MM.1S (cell line): ENCODE measurements around the gene SNX27.

Experiments
- EZH2 ChIP-seq: fragments of 300-600 bp; sonication (generic); optimal IDR thresholded peaks from 2 replicates; pipeline ENCODE3; 2017; ENCODE audit warnings: low read depth, mild to moderate bottlenecking, antibody characterized with exemption, low read length, mixed read lengths
- EZH2phosphoT487 ChIP-seq: fragments of 300-600 bp; sonication (generic); IDR thresholded peaks from 2 replicates; pipeline ENCODE4 v1.6.1; 2018; ENCODE audit warnings: antibody characterized with exemption, low read length
- TF ChIP-seq, protein P1 (sequence below): fragments of 300-600 bp; sonication (generic); IDR thresholded peaks from 2 replicates; pipeline ENCODE4 v1.5.1; 2016; ENCODE audit warnings: antibody characterized with exemption, low read length, mixed read lengths

DNA sequence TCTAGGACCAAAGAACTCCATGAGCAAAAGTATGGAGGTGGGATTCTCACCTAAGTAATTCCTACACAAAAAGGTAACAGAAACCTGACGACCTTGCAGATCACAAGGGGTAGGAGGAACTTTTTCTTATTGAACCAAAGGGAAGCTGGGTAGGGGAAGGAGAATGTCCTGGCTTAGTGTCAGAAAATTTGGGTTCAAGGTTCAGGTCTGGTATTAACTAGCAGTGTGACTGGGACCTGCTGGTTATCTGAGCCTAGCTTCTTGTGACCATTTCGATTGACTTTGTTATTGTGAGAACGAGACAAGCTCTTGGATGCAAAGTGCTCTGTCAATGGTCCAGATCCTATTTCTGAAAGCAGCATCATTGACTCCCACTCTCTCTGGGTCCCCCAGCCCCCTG, 5.0 kb upstream of the SNX27 start:
- TF ChIP-seq, protein P1, sequence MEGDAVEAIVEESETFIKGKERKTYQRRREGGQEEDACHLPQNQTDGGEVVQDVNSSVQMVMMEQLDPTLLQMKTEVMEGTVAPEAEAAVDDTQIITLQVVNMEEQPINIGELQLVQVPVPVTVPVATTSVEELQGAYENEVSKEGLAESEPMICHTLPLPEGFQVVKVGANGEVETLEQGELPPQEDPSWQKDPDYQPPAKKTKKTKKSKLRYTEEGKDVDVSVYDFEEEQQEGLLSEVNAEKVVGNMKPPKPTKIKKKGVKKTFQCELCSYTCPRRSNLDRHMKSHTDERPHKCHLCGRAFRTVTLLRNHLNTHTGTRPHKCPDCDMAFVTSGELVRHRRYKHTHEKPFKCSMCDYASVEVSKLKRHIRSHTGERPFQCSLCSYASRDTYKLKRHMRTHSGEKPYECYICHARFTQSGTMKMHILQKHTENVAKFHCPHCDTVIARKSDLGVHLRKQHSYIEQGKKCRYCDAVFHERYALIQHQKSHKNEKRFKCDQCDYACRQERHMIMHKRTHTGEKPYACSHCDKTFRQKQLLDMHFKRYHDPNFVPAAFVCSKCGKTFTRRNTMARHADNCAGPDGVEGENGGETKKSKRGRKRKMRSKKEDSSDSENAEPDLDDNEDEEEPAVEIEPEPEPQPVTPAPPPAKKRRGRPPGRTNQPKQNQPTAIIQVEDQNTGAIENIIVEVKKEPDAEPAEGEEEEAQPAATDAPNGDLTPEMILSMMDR, result no peak
- no peak for TF ChIP-seq EZH2
- TF ChIP-seq EZH2phosphoT487, result no peak
